Fibroblast of gingiva (primary cell): Measurements from ENCODE around the gene CNTNAP1.

Experiments
- DNase-seq: peaks from one replicate; pipeline ENCODE4 v3.0.0-alpha.2; 2011; ENCODE audit warnings: low read depth

CNTNAP1 gene

GRCh38 chr17:42685831-42686230 is 3.5 kb downstream of the CNTNAP1 start:
- DNase-seq: no peak

DNA sequence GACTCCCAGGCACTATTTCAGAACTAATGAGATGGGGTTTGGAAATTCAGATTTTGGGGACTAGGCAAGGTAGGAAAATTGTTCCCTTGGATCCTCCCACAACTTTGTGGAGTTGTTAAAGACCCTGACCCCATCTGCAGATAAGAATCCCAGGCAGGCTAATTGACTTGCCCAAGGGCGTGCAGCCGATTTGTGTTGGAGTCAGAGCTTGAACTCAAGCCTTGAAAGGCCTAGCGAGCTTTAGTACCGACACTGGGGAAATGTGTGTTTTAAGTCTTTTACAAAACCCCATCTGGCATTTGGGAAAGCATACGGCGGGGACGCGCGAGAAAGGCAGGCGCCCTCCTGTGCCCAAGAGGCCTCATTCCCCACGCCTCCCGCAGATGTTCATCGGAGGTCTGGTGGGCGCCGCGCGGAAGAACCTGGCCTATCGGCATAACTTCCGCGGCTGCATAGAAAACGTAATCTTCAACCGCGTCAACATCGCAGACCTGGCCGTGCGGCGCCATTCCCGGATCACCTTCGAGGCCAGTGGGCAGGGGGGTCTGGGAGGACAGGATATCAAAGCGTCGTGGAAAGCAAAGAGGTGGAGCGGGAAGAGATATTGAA is 4.3 kb downstream of the CNTNAP1 start:
- no peak for DNase-seq

- DNase-seq: no peak
Measured at GRCh38 chr17:42687707-42688320, 5.5 kb downstream of the CNTNAP1 start.

GRCh38 chr17:42690596-42690995 is 8.3 kb downstream of the CNTNAP1 start:
- DNase-seq: no peak

DNA sequence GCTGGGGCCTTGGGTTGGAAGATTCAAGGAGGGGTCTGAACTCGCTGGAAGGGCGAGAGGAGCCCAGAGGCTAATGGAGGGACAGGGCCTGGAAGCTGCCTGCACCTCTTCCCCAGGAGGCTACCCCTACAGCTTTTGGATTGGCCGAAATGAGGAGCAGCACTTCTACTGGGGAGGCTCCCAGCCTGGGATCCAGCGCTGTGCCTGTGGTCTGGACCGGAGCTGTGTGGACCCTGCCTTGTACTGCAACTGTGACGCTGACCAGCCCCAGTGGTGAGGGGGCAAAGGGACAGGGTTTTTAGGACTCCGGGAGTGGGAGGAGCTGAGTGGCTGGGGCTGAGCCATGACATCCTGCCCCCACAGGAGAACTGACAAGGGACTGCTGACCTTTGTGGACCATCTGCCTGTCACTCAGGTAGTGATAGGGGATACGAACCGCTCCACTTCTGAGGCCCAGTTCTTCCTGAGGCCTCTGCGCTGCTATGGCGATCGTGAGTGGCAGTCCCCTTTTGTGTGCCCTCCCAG is 8.8 kb downstream of the CNTNAP1 start:
- DNase-seq: no peak

DNA sequence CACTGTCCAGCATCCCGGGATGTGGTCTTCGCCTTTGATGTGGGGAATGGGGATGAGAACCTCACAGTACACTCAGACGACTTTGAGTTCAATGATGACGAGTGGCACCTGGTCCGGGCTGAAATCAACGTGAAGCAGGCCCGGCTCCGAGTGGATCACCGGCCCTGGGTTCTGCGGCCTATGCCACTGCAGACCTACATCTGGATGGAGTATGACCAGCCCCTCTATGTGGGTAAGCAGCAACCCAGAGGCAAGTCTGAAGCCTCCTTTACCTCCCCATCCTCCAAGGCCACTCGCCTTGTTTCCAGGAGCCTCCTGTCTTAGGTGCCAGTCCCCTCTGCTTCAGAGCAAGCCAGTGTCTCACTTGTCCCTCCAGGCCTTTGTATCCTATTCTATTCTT is 10.2 kb downstream of the CNTNAP1 start:
- DNase-seq: no peak

GRCh38 chr17:42694524-42694923 is 12.2 kb downstream of the CNTNAP1 start:
- DNase-seq: no peak

DNA sequence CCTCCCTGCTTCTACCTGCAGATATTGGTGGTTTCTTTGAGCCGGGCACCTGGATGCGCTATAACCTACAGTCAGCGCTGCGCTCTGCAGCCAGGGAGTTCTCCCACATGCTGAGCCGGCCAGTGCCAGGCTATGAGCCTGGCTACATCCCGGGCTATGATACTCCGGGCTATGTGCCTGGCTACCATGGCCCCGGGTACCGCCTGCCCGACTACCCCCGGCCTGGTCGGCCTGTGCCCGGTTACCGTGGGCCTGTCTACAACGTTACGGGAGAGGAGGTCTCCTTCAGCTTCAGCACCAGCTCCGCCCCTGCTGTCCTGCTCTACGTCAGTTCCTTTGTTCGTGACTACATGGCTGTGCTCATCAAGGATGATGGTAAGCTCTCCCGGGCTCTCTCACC is 13.2 kb downstream of the CNTNAP1 start:
- DNase-seq: no peak

- no peak for DNase-seq
Measured at GRCh38 chr17:42697108-42697811, 14.9 kb downstream of the CNTNAP1 start.

DNA sequence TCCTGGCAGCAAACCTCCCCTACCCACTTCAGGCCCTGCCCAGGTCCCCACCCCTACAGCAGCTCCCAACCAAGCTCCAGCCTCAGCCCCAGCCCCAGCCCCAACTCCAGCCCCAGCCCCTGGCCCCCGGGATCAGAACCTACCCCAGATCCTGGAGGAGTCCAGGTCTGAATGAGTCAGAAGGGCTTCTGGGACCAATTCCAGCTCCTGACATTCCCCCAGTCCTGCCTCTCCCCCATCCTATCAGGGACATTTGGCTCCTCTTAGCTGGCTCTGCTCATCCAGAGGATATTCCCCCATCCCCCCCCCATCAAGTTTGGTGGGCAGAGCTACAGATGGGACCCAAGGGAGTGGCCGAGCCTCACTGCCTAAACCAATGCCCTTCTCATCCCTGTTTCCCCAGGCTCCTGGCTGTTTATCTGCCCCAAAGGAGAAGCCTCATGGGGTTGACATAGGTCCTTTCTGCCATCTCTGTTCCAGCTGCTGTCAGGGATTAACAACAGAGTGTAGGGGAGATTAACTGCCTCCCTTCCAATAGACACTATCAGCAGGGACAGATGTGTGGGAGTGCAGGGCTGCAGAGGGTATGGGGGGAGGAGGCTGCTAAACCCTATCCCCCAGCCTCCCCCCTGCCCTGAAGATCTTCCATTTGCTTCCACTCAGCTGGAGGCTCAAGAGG is 16.5 kb downstream of the CNTNAP1 start:
- peak; percentile 53 for DNase-seq

GRCh38 chr17:42699415-42699740 is 17.0 kb downstream of the CNTNAP1 start:
- DNase-seq: no peak

DNA sequence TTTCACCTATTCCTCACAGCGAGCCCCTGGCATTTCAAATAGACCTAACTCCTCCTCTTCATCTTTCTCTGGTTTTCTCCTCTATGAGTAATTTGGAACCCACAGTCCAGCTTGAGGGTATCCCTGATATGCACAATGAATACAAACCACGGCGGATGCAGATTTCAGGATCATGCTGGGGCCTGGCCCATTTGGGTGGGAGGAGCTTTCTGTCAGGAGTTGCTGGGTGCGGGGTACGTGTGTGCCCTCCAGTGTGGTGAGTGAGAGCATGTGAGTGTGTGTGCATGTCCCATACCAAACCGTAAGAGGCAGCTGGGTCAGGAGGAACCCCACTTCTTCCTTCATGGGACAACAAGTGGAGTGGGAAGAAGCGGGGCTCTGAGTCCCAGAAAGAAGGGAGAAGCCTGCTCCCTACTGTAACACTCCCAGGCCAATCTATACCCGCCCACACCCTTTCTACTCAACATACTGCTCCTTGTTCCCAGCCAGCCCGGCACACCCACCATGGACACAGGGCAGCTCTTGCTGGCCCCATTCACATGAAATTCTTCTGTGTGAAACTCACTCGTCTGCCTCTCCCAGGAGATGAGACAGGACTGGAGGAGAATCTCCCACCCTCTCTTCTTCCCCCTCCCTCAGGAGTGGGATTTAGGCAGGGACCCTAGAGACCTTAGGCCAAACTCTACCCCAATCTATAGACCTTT is 18.4 kb downstream of the CNTNAP1 start:
- no peak for DNase-seq

DNA sequence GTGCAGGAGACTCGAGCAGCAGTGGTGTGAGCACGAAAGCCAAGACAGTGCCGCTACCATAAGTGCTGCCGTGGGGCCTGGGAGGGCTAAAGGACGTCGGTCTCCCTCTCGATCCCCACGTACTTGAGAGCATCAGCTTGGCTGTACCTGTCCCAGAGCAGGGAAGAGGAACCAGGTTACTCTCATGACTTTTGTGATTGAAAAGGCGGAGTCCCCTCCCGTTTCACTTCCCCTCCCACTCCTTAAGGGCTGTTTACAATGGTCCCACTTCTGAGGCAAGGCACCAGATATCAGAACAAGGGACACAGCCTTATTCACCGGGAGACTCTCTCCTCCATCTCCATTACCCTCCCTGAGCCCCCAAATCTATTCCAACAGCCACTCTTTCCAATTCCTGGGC is 20.1 kb downstream of the CNTNAP1 start:
- DNase-seq: no peak

- no peak for DNase-seq
Measured at GRCh38 chr17:42704490-42704836, 22.1 kb downstream of the CNTNAP1 start.

DNA sequence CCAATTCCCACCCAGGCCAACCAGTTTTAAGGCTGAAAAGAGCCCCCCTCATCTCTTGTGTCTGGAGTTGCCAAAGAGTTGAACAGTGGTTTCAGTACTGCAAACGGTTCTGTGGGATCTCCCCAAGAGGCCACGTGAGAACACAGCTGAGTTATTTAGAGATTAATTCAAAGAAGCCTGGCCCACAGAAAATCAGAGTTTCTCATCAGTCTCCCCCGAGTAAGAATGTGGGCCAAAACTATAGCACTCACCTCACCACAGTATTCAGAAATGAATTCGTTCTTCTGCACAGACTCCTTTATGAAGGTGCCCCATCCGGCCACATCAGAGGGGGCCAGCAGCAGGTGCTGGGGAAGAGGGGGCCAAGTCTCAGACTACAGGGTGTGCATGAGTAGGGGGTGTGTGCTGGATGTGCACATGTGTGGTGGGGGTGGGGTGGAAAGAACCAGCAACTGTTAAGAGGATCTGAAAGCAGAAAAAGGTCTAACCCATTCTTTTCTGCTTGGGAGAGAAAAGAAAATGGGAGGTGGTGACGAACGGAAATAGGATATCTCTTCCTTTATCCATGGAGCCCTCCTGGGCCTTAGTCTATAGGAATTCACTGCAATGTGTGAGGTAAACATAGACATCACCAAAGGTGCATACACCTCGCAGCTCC is 22.6 kb downstream of the CNTNAP1 start:
- no peak for DNase-seq

DNA sequence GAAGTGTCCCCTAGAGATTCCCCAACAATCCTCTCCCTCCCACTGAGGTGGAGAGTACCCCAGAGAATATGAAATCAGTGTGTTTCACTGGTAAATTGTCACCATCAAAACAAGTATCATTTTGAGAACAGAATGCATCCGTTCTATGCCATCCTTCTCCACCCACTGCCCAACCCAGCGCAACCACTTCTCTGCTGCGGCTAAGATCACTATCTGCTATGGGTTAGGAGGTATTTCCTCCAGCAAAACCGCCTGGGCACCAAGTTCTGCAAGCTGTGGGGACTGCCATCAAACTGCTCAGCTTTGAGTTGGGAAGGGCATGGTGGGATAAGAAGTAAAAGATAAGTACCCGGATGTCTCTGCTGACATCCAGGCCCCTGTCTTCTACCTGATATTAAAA is 24.4 kb downstream of the CNTNAP1 start:
- DNase-seq: no peak

DNA sequence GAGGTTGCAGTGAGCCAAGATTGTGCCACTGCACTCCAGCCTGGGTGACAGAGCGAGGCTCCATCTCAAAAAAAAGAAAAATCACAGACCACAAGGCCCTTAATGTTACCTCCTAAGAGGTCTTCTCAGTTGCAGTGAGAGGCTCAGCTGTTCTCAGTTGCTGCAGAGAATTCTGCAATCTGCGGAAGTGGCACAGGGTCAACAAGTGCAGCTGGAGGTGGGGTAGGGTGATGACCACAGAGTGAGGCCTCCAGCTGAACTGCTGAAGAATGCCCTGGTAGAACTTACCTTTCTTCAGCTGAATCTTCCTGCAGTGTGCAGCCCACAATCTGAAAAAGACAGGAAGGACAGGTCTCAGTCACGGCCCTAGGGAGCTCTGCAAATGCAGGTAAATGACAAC is 26.3 kb downstream of the CNTNAP1 start:
- no peak for DNase-seq

DNA sequence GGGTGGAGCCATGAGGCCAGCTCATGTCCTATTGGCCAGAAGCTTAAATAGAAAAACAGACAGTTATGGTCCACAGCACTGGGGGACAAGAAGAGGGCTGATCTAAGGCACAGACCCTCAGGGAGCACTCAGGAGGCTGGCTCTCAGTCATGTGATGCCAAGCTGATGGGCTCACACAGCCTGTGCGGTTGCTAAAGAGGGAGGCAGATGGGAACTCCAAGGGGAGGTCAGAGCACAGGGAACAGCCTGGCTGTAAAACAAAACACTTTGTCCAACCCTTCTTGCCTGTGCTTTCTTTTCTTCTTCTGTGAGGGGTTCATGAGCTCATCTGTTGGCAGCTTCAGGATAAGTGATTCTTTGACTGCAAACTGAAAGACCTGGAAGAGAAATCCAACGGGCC is 27.2 kb downstream of the CNTNAP1 start:
- no peak for DNase-seq

DNA sequence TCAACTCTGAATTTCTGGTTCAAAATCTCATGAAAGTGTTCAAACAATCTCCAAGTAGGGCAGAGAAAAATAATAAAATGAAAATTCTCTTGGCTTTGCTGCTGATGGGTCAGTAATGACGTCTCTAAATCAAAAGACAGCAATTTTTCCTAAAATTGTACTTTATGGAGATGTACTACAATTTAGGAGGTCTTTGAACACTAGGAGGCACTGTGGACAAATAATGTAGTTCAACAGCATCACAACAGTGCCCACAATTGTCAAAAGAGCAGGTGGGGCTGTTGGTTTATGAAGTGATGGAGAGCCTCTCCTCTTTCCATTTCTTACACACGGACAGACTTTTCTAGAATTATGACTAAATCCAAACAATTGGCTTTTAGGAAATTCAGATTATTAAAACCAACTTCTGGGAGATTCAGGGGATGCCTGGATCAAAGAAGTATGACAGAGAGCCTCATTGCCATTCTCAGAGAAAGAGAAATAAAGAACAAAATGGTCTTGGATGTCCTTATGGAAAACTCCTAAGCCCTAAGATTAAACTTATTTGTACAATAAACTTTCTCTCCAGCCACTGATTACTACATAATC is 38.8 kb downstream of the CNTNAP1 start:
- DNase-seq: peak; percentile 56

DNA sequence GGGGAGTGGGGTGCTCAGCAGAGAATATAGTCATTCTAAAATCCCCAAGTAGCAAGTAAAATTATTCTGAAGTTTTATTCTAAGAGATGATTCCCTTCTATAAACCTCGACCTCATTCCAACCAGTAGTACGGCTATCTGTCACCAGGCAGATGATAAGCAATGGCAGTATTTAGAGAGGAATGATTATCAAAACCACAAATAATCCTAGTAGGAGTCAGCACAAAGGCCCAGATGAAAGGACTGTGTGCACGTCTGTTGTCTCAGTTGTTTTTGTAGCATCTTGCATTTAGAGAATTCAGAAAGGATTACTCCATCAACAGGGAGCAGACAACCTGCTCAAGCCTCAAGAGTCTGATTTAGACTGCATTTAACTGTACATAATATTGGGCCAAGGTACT is 41.3 kb downstream of the CNTNAP1 start:
- no peak for DNase-seq

GRCh38 chr17:42725143-42725542 is 42.8 kb downstream of the CNTNAP1 start:
- DNase-seq: no peak

GRCh38 chr17:42740699-42741098 is 58.4 kb downstream of the CNTNAP1 start:
- no peak for DNase-seq
